Globus pallidus (tissue), 1 donor: Measurements from ENCODE around the gene STPG2.
"Not testable (repeated sequence)": the region's sequence is repeated elsewhere in the genome, so short reads cannot be mapped to it uniquely, and the experiment has no call there.

Experiments
- DNase-seq: peaks from one replicate; pipeline ENCODE4 v3.0.0-alpha.2; 2015; ENCODE audit warnings: low spot score

The STPG2 gene

GRCh38 chr4:97633831-97634230 lies 509.4 kb downstream of the STPG2 start:
- not testable (repeated sequence) for DNase-seq

GRCh38 chr4:97627750-97628149 lies 515.5 kb downstream of the STPG2 start:
- DNase-seq = no peak

- DNase-seq = no peak
Measured at GRCh38 chr4:97624204-97624603, 519.1 kb downstream of the STPG2 start.

GRCh38 chr4:97605932-97606331 lies 537.3 kb downstream of the STPG2 start:
- DNase-seq = no peak

- DNase-seq = no peak
Measured at GRCh38 chr4:97593248-97593647, 550.0 kb downstream of the STPG2 start.

GRCh38 chr4:97590266-97590665 lies 553.0 kb downstream of the STPG2 start:
- no peak for DNase-seq

GRCh38 chr4:97589481-97590196 lies 553.6 kb downstream of the STPG2 start:
- DNase-seq = no peak

GRCh38 chr4:97587912-97588311 lies 555.4 kb downstream of the STPG2 start:
- no peak for DNase-seq

- no peak for DNase-seq
Measured at GRCh38 chr4:97585274-97585673, 558.0 kb downstream of the STPG2 start.

GRCh38 chr4:97582890-97583289 lies 560.4 kb downstream of the STPG2 start:
- no peak for DNase-seq

- DNase-seq = no peak
Measured at GRCh38 chr4:97577004-97577403, 566.3 kb downstream of the STPG2 start.

GRCh38 chr4:97560009-97560408 lies 583.3 kb downstream of the STPG2 start:
- DNase-seq = no peak

GRCh38 chr4:97558204-97558778 lies 585.0 kb downstream of the STPG2 start:
- no peak for DNase-seq

- DNase-seq = not testable (repeated sequence)
Measured at GRCh38 chr4:97550637-97551036, 592.6 kb downstream of the STPG2 start.

- no peak for DNase-seq
Measured at GRCh38 chr4:97548943-97549583, 594.2 kb downstream of the STPG2 start.

GRCh38 chr4:97548186-97548585 lies 595.1 kb downstream of the STPG2 start:
- DNase-seq = no peak

- DNase-seq = no peak
Measured at GRCh38 chr4:97531351-97531750, 611.9 kb downstream of the STPG2 start.

- no peak for DNase-seq
Measured at GRCh38 chr4:97530676-97531075, 612.6 kb downstream of the STPG2 start.

- DNase-seq = no peak
Measured at GRCh38 chr4:97525236-97525635, 618.0 kb downstream of the STPG2 start.

GRCh38 chr4:97517939-97518338 lies 625.3 kb downstream of the STPG2 start:
- DNase-seq = no peak

GRCh38 chr4:97513917-97514316 lies 629.4 kb downstream of the STPG2 start:
- DNase-seq = no peak
